GM23338 (cell line): ENCODE results near the gene PNPLA5. TPM values are rescaled to one million over a fixed set of nuclear protein-coding genes. Genes with fewer than 3 reads are reported as not detected.
A peak's percentile ranks its signal among the peaks of the same experiment; 100 is the strongest.

Experiments
- ATAC-seq: fragments of 200-7000 bp; cut with Tn5 transposase; 3 replicates; pipeline ENCODE4 v1.9.1; 2020
- DNase-seq: peaks from one replicate; pipeline ENCODE4 v3.0.0-alpha.2; 2015; ENCODE audit warnings: low spot score
- H2AFZ ChIP-seq: fragments of 200-600 bp; sonication (generic); 2 replicates; pipeline ENCODE4 v1.8.0; 2016; ENCODE audit warnings: antibody characterized with exemption, mild to moderate bottlenecking, moderate library complexity
- H3F3A ChIP-seq: fragments of 200-600 bp; sonication (generic); replicated peaks from 2 replicates; pipeline ENCODE4 v1.8.0; 2017; ENCODE audit warnings: antibody characterized with exemption, mixed run types, low read depth
- H3K27ac ChIP-seq: fragments of 200-600 bp; sonication (generic); 2 replicates; pipeline ENCODE4 v1.6.1; 2016; ENCODE audit warnings: low read depth
- H3K27me3 ChIP-seq: fragments of 200-600 bp; sonication (generic); 2 replicates; pipeline ENCODE4 v1.8.0; 2016; ENCODE audit warnings: mild to moderate bottlenecking, mixed run types, moderate library complexity; ENCODE audit not compliant: insufficient read depth
- H3K36me3 ChIP-seq: fragments of 200-600 bp; sonication (generic); 2 replicates; pipeline ENCODE4 v1.8.0; 2016; ENCODE audit warnings: mild to moderate bottlenecking; ENCODE audit not compliant: insufficient read depth
- H3K4me1 ChIP-seq: fragments of 200-600 bp; sonication (generic); 2 replicates; pipeline ENCODE4 v1.8.0; 2016; ENCODE audit warnings: mild to moderate bottlenecking, moderate library complexity; ENCODE audit not compliant: insufficient read depth
- H3K4me2 ChIP-seq: fragments of 200-600 bp; sonication (generic); 2 replicates; pipeline ENCODE4 v1.7.1; 2017; ENCODE audit warnings: mixed run types
- H3K4me3 ChIP-seq: fragments of 200-600 bp; sonication (generic); 2 replicates; pipeline ENCODE4 v1.6.1; 2016; ENCODE audit warnings: mixed run types
- H3K79me2 ChIP-seq: fragments of 200-600 bp; sonication (generic); replicated peaks from 2 replicates; pipeline ENCODE4 v1.8.0; 2017; ENCODE audit warnings: mild to moderate bottlenecking; ENCODE audit not compliant: insufficient read depth
- H3K9me2 ChIP-seq: fragments of 200-600 bp; sonication (generic); 2 replicates; pipeline ENCODE4 v1.8.0; 2017; ENCODE audit not compliant: insufficient read depth
- H4K20me1 ChIP-seq: fragments of 200-600 bp; sonication (generic); replicated peaks from 2 replicates; pipeline ENCODE4 v1.8.0; 2017; ENCODE audit warnings: mild to moderate bottlenecking; ENCODE audit not compliant: insufficient read depth
- H3K27ac Mint-ChIP-seq: 2 replicates; pipeline ENCODE4 v1.8.0; 2020; ENCODE audit warnings: inconsistent platforms, mild to moderate bottlenecking, moderate library complexity, mixed read lengths
- H3K27me3 Mint-ChIP-seq: 3 replicates; pipeline ENCODE4 v1.8.0; 2022; ENCODE audit warnings: low read depth, mild to moderate bottlenecking, moderate library complexity, mixed read lengths, inconsistent platforms; ENCODE audit not compliant: insufficient read depth, poor library complexity
- H3K36me3 Mint-ChIP-seq: 3 replicates; pipeline ENCODE4 v1.8.0; 2021; ENCODE audit warnings: low read depth, mild to moderate bottlenecking, inconsistent platforms, moderate library complexity, mixed read lengths
- H3K4me1 Mint-ChIP-seq: 3 replicates; pipeline ENCODE4 v1.8.0; 2020; ENCODE audit warnings: mild to moderate bottlenecking, inconsistent platforms, mixed read lengths
- H3K4me3 Mint-ChIP-seq: 3 replicates; pipeline ENCODE4 v1.8.0; 2021; ENCODE audit warnings: moderate library complexity, mild to moderate bottlenecking, inconsistent platforms, mixed read lengths
- H3K9me3 Mint-ChIP-seq: 3 replicates; pipeline ENCODE4 v1.8.0; 2020; ENCODE audit warnings: moderate library complexity, mild to moderate bottlenecking, inconsistent platforms, mixed read lengths
- CREB1 ChIP-seq: fragments of 250-450 bp; sonication (Bioruptor Pico); IDR thresholded peaks from 2 replicates; pipeline ENCODE4 v1.5.0; 2020; ENCODE audit warnings: low read depth, mild to moderate bottlenecking, moderate library complexity
- EZH2 ChIP-seq: fragments of 200-600 bp; sonication (generic); IDR thresholded peaks from one replicate; pipeline ENCODE4 v1.8.0; 2017; ENCODE audit warnings: antibody characterized with exemption, mild to moderate bottlenecking, low read depth; ENCODE audit not compliant: unreplicated experiment
- EZH2phosphoT487 ChIP-seq: fragments of 200-600 bp; sonication (generic); IDR thresholded peaks from one replicate; pipeline ENCODE4 v1.8.1; 2018; ENCODE audit warnings: antibody characterized with exemption; ENCODE audit not compliant: unreplicated experiment
- JUNB ChIP-seq: IDR thresholded peaks from one replicate; pipeline ENCODE4 v1.6.1; 2016; ENCODE audit warnings: antibody characterized with exemption; ENCODE audit not compliant: unreplicated experiment
- NANOG ChIP-seq: IDR thresholded peaks from 2 replicates; pipeline ENCODE4 v1.6.1; 2016; ENCODE audit warnings: antibody characterized with exemption, borderline replicate concordance
- POLR2AphosphoS5 ChIP-seq: IDR thresholded peaks from 2 replicates; pipeline ENCODE4 v1.6.1; 2016; ENCODE audit warnings: antibody characterized with exemption, low read depth
- STAT1 ChIP-seq: IDR thresholded peaks from one replicate; pipeline ENCODE4 v1.6.1; 2016; ENCODE audit warnings: antibody characterized with exemption; ENCODE audit not compliant: unreplicated experiment
- ZNF114 ChIP-seq: fragments of 250-450 bp; sonication (Bioruptor Pico); IDR thresholded peaks from 2 replicates; pipeline ENCODE4 v1.5.0; 2020; ENCODE audit warnings: mild to moderate bottlenecking, moderate library complexity
- ZNF331 ChIP-seq: fragments of 250-450 bp; sonication (Bioruptor Pico); IDR thresholded peaks from 2 replicates; pipeline ENCODE4 v1.5.0; 2020; ENCODE audit warnings: low read depth, mild to moderate bottlenecking, moderate library complexity
- polyA plus RNA-seq: library from polyadenylated mRNA; unstranded; fragments of >200 nt; fragmentation: Nextera tagmentation; extraction: Ambion mirVana; gene quantifications from 2 replicates; pipeline ENCODE4 v1.2.1, GENCODE V29; 2016
- total RNA-seq: library from RNA; depleted of rRNA; stranded (reverse); fragments of >200 nt; shearing (Covaris generic); gene quantifications from 2 replicates; pipeline ENCODE4 v1.2.3, GENCODE V29; 2014
- TF ChIP-seq, protein P1 (sequence below): IDR thresholded peaks from 2 replicates; pipeline ENCODE4 v1.6.1; 2016; ENCODE audit warnings: antibody characterized with exemption
- TF ChIP-seq, protein P2 (sequence below): fragments of 250-450 bp; sonication (Bioruptor Pico); IDR thresholded peaks from 2 replicates; pipeline ENCODE4 v1.5.0; 2020; ENCODE audit warnings: mild to moderate bottlenecking, moderate library complexity
- TF ChIP-seq, protein P3 (sequence below), 2 experiments: fragments of 200-600 bp in 1 of 2; sonication (generic) in 1 of 2; conservative IDR thresholded peaks; 2 replicates each; pipeline versions ENCODE4 v1.5.1 to v1.6.1; 2016 to 2017; ENCODE audit warnings: antibody characterized with exemption in 2 of 2, low read depth in 2 of 2, mild to moderate bottlenecking in 2 of 2, moderate library complexity in 1 of 2
- TF ChIP-seq, protein P4 (sequence below): IDR thresholded peaks from one replicate; pipeline ENCODE4 v1.6.1; 2018; ENCODE audit warnings: antibody characterized with exemption; ENCODE audit not compliant: unreplicated experiment

Gene PNPLA5
- total and polyA plus RNA-seq, 2 experiments from 2014 or later = 2.3 to 6.8 TPM

DNA sequence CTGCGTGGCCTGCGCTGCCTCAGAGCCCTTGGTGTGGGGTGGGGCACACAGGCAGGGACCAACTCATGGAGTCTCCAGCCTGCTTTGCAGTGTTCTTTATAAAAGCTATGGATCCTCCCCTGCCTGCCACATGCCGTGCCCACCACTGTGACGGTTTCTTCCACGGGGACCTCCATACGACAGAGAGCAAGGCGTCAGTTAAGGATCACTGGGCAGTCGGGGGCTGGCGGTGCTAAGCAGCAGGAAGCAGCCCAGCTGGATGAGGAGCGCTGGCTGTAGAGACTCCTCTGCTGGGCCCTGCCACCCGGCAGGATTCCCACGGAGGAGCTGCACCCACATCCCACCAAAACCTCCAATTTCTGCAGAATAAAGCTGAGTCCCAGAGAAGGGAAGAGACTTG lies 56.6 kb downstream of the PNPLA5 start:
- Mint-ChIP-seq H3K9me3 (no peaks in the 10 kb centered on the region; the same call in 2 of the 3 replicates), H3K4me1 (peaks cover 7% of the 10 kb centered on the region), H3K36me3 (peaks cover 16% of the 10 kb centered on the region; the same call in 2 of the 3 replicates), H3K27ac (no peak overlapping the region), H3K27me3 (peaks cover 19% of the 10 kb centered on the region), H3K4me3 (no peak overlapping the region)
- TF ChIP-seq CREB1 (CRISPR knock-in tag) = no peak
- TF ChIP-seq, protein P1, sequence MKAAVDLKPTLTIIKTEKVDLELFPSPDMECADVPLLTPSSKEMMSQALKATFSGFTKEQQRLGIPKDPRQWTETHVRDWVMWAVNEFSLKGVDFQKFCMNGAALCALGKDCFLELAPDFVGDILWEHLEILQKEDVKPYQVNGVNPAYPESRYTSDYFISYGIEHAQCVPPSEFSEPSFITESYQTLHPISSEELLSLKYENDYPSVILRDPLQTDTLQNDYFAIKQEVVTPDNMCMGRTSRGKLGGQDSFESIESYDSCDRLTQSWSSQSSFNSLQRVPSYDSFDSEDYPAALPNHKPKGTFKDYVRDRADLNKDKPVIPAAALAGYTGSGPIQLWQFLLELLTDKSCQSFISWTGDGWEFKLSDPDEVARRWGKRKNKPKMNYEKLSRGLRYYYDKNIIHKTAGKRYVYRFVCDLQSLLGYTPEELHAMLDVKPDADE = no peak
- no peak for TF ChIP-seq STAT1
- TF ChIP-seq, protein P2, sequence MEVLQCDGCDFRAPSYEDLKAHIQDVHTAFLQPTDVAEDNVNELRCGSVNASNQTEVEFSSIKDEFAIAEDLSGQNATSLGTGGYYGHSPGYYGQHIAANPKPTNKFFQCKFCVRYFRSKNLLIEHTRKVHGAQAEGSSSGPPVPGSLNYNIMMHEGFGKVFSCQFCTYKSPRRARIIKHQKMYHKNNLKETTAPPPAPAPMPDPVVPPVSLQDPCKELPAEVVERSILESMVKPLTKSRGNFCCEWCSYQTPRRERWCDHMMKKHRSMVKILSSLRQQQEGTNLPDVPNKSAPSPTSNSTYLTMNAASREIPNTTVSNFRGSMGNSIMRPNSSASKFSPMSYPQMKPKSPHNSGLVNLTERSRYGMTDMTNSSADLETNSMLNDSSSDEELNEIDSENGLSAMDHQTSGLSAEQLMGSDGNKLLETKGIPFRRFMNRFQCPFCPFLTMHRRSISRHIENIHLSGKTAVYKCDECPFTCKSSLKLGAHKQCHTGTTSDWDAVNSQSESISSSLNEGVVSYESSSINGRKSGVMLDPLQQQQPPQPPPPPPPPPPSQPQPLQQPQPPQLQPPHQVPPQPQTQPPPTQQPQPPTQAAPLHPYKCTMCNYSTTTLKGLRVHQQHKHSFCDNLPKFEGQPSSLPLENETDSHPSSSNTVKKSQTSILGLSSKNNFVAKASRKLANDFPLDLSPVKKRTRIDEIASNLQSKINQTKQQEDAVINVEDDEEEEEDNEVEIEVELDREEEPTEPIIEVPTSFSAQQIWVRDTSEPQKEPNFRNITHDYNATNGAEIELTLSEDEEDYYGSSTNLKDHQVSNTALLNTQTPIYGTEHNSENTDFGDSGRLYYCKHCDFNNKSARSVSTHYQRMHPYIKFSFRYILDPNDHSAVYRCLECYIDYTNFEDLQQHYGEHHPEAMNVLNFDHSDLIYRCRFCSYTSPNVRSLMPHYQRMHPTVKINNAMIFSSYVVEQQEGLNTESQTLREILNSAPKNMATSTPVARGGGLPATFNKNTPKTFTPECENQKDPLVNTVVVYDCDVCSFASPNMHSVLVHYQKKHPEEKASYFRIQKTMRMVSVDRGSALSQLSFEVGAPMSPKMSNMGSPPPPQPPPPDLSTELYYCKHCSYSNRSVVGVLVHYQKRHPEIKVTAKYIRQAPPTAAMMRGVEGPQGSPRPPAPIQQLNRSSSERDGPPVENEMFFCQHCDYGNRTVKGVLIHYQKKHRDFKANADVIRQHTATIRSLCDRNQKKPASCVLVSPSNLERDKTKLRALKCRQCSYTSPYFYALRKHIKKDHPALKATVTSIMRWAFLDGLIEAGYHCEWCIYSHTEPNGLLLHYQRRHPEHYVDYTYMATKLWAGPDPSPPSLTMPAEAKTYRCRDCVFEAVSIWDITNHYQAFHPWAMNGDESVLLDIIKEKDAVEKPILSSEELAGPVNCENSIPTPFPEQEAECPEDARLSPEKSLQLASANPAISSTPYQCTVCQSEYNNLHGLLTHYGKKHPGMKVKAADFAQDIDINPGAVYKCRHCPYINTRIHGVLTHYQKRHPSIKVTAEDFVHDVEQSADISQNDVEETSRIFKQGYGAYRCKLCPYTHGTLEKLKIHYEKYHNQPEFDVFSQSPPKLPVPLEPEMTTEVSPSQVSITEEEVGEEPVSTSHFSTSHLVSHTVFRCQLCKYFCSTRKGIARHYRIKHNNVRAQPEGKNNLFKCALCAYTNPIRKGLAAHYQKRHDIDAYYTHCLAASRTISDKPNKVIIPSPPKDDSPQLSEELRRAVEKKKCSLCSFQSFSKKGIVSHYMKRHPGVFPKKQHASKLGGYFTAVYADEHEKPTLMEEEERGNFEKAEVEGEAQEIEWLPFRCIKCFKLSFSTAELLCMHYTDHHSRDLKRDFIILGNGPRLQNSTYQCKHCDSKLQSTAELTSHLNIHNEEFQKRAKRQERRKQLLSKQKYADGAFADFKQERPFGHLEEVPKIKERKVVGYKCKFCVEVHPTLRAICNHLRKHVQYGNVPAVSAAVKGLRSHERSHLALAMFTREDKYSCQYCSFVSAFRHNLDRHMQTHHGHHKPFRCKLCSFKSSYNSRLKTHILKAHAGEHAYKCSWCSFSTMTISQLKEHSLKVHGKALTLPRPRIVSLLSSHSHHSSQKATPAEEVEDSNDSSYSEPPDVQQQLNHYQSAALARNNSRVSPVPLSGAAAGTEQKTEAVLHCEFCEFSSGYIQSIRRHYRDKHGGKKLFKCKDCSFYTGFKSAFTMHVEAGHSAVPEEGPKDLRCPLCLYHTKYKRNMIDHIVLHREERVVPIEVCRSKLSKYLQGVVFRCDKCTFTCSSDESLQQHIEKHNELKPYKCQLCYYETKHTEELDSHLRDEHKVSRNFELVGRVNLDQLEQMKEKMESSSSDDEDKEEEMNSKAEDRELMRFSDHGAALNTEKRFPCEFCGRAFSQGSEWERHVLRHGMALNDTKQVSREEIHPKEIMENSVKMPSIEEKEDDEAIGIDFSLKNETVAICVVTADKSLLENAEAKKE = no peak
- TF ChIP-seq NANOG = no peak
- TF ChIP-seq, protein P3, sequence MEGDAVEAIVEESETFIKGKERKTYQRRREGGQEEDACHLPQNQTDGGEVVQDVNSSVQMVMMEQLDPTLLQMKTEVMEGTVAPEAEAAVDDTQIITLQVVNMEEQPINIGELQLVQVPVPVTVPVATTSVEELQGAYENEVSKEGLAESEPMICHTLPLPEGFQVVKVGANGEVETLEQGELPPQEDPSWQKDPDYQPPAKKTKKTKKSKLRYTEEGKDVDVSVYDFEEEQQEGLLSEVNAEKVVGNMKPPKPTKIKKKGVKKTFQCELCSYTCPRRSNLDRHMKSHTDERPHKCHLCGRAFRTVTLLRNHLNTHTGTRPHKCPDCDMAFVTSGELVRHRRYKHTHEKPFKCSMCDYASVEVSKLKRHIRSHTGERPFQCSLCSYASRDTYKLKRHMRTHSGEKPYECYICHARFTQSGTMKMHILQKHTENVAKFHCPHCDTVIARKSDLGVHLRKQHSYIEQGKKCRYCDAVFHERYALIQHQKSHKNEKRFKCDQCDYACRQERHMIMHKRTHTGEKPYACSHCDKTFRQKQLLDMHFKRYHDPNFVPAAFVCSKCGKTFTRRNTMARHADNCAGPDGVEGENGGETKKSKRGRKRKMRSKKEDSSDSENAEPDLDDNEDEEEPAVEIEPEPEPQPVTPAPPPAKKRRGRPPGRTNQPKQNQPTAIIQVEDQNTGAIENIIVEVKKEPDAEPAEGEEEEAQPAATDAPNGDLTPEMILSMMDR (conservative IDR thresholded peaks at IDR 0.05; ENCODE audit: low read depth in 2 of 2) = no peak
- TF ChIP-seq, protein P4, sequence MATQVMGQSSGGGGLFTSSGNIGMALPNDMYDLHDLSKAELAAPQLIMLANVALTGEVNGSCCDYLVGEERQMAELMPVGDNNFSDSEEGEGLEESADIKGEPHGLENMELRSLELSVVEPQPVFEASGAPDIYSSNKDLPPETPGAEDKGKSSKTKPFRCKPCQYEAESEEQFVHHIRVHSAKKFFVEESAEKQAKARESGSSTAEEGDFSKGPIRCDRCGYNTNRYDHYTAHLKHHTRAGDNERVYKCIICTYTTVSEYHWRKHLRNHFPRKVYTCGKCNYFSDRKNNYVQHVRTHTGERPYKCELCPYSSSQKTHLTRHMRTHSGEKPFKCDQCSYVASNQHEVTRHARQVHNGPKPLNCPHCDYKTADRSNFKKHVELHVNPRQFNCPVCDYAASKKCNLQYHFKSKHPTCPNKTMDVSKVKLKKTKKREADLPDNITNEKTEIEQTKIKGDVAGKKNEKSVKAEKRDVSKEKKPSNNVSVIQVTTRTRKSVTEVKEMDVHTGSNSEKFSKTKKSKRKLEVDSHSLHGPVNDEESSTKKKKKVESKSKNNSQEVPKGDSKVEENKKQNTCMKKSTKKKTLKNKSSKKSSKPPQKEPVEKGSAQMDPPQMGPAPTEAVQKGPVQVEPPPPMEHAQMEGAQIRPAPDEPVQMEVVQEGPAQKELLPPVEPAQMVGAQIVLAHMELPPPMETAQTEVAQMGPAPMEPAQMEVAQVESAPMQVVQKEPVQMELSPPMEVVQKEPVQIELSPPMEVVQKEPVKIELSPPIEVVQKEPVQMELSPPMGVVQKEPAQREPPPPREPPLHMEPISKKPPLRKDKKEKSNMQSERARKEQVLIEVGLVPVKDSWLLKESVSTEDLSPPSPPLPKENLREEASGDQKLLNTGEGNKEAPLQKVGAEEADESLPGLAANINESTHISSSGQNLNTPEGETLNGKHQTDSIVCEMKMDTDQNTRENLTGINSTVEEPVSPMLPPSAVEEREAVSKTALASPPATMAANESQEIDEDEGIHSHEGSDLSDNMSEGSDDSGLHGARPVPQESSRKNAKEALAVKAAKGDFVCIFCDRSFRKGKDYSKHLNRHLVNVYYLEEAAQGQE = no peak
- no peak for TF ChIP-seq ZNF331 (CRISPR knock-in tag)
- TF ChIP-seq EZH2phosphoT487 = no peak
- no peak for TF ChIP-seq EZH2
- TF ChIP-seq JUNB = no peak
- TF ChIP-seq ZNF114 (CRISPR knock-in tag) = no peak
- TF ChIP-seq POLR2AphosphoS5 = no peak
- no peak for DNase-seq
- ATAC-seq = peak; percentile 26
- Histone ChIP-seq H3K36me3 (no peaks in the 10 kb centered on the region), H3K4me1 (no peaks in the 10 kb centered on the region), H3K27ac (no peak overlapping the region), H2AFZ (no peak overlapping the region), H3K79me2 (peaks cover 4% of the 10 kb centered on the region; the same call in 1 of the 2 replicates), H3K9me2 (no peaks in the 10 kb centered on the region), H3K4me2 (no peak overlapping the region; the same call in 1 of the 2 replicates), H3F3A (no peaks in the 10 kb centered on the region), H4K20me1 (no peaks in the 10 kb centered on the region; the same call in 1 of the 2 replicates), H3K27me3 (no peaks in the 10 kb centered on the region), H3K4me3 (no peak overlapping the region)
